Measurements from ENCODE around the gene HLA-DMA.

Gene HLA-DMA

DNA sequence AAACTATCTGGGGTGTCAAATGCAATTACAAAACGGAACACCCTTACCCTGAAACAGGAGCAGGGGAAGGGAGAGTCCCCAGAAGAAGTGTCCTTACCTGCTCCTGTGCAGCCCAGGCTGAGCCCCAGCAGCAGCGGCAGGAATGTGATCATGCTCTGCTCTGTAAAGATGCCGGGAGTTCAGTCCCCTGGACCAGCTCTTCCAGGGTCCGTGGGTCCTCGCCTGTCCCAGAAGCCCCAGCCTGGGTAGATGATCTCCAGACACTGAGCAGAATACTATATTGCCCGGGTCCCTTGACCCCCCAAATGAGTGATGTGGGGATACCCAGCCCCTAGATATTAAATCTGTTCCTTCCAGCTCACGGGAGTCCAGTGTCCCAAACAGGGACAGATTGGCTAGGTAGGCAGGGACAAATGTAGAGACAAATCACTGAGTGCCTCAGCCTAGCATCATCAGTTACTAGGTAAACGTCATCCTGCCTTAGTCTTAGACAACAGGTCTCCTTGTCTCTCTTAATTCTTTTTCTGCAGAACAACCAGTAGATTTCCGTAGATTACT is 12.2 kb downstream of the HLA-DMA start, which contains the start of gene HLA-DMB:
Gene HLA-DMB, minus strand, starts transcription at position 373 of the 558 bp plus-strand sequence. Its CDS starts 221 bp downstream, at position 152.
- H3K4me3 ChIP-seq, result no peak within 1 kb of the TSS
- no peaks in the 10 kb centered on the region for H3K36me3 ChIP-seq (replicated peaks)
- in situ Hi-C loops (cut with MboI; ENCODE audit: low sequenced_read_pairs), result no loop called here
- no peaks in the 10 kb centered on the region for H3K9me3 ChIP-seq
- peaks cover 43% of the 10 kb centered on the region for H3K27me3 ChIP-seq (ENCODE audit: low read depth)
- H3K4me1 ChIP-seq, result no peaks in the 10 kb centered on the region
- peak in 1 of 2 experiments; percentile 12 for DNase-seq (ENCODE audit: low spot score in 2 of 2)

DNA sequence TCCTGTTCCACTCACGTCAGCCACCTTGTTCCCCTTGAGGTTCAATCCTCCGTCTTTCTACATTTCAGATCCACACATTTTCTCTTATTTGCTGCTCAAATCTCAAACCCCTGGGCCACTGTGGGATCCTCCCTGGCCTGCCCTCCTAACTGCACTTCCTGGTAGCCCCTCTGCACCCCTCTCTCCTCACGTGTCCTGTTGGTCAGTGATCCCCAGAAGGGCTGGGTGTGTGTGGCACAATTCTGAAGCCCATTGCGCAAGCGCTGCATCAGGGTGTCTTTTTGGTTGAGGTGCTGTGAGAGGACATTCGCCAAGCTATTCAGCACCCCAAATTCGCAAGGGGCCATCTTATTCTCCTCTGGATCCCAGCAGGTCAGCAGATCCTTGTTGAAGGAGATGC is 14.4 kb downstream of the HLA-DMA start:
- H3K4me3 ChIP-seq, result no peak overlapping the region
- H3K9me3 ChIP-seq, result no peaks in the 10 kb centered on the region
- DNase-seq (ENCODE audit: low spot score in 2 of 2), result no peak
- H3K27me3 ChIP-seq (ENCODE audit: low read depth), result peaks cover 56% of the 10 kb centered on the region
- H3K36me3 ChIP-seq (replicated peaks), result no peaks in the 10 kb centered on the region
- in situ Hi-C loops (cut with MboI; ENCODE audit: low sequenced_read_pairs), result no loop called here
- no peaks in the 10 kb centered on the region for H3K4me1 ChIP-seq

DNA sequence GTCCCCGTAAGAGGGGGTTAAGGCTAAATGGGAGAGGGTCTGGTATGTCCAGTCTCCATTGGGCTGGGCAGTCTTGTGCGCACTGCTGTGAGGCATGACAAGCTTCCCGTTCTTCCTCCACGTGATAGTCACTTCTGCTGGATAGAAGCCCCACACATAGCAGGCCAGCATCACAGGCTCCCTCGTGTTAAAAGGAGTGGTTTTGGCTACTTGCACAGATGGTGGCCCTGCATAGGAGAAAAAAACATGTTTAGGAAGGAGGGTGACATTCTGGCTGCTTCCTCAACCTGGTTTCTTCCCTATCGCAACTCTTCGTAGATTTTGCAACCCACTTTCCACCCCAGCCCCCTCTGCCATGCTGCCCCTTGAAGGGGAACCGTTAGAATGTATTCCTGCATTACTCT is 15.7 kb downstream of the HLA-DMA start:
- Histone ChIP-seq H3K4me3 (no peak overlapping the region), H3K4me1 (no peaks in the 10 kb centered on the region), H3K9me3 (no peaks in the 10 kb centered on the region), H3K36me3 (replicated peaks) (no peaks in the 10 kb centered on the region), H3K27me3 (ENCODE audit: low read depth) (peaks cover 53% of the 10 kb centered on the region)
- in situ Hi-C loops (cut with MboI; ENCODE audit: low sequenced_read_pairs), result no loop called here
- no peak for DNase-seq (ENCODE audit: low spot score in 2 of 2)

DNA sequence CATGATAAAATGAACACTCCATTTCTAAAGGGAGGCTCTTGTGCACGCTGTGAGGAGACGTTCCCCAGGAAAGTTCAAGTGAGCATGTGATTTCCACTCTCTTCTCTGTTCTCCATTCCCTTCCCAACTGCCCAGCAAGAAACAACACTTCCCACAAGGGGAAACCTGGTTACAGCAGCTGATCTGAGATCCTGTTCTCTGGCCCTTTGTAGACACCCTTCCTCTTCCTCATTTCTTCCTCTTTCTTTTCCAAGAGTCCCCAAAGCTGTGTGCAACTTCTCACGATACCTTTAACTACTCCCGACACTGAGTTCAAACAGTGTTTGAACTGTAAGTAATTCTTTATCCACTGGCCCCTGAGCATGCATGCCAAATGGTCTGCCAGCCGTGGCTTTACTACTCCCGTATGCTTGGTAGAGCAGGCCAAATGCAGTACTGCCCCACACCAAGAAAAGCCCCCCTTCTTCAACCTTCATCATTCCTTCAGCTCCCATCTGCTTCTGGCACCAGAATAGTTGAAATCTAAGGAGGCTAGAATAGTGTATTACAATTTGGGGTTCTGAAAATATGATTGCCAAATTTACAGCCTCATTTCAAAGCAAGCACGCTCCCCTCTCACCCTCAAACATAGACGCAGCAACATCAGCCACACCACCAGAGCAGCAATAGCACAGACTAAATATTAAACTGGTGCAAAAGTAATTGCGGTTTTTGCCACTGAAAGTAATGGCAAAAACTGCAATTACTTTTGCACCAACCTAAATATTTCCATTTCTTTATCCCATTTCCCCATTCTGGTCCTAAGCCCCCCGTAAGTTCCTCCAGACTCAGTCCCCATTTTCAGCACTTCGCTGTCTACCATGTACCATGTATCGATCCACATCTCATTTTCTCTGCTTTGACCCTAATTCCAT is 16.4 kb downstream of the HLA-DMA start:
- H3K4me1 ChIP-seq, result no peaks in the 10 kb centered on the region
- in situ Hi-C loops (cut with MboI; ENCODE audit: low sequenced_read_pairs), result no loop called here
- no peaks in the 10 kb centered on the region for H3K9me3 ChIP-seq
- peaks cover 53% of the 10 kb centered on the region for H3K27me3 ChIP-seq (ENCODE audit: low read depth)
- no peak overlapping the region for H3K4me3 ChIP-seq
- no peak for DNase-seq (ENCODE audit: low spot score in 2 of 2)
- no peaks in the 10 kb centered on the region for H3K36me3 ChIP-seq (replicated peaks)

DNA sequence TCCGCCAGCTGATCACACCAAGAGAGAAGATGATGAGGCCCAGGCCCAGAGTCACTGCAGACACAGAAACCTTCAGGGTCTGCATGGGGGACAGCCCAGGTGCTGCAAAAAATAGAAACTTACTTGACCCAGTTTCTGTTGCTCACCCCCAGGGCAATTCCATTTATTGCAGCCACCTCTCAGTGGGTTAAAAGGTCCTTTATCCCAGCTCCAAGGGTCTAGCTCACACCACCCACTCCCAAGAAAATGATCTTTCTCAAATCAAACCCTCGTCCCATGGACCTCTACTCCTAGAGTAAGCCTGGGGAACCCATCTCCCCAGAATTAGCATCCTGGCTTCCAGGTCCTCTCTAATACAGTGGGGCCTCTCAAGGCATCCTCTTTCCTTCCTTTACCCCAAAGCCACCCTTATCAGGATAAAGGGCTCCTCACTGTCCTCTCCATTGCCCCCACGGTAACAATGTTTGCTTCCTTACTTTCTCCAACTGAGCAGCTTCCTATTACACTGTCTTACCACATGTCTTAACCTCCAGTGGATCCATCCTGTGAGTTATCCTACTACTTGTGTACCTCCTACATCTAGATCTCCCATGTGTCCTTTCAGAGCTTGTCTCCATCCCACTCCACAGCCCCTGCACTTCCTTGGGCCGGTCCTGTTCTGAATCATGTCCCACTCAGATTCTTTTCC is 17.2 kb downstream of the HLA-DMA start:
- in situ Hi-C loops (cut with MboI; ENCODE audit: low sequenced_read_pairs), result no loop called here
- no peak for DNase-seq (ENCODE audit: low spot score in 2 of 2)
- H3K4me3 ChIP-seq, result no peak overlapping the region
- H3K9me3 ChIP-seq, result no peaks in the 10 kb centered on the region
- H3K36me3 ChIP-seq (replicated peaks), result no peaks in the 10 kb centered on the region
- H3K27me3 ChIP-seq (ENCODE audit: low read depth), result peaks cover 53% of the 10 kb centered on the region
- H3K4me1 ChIP-seq, result no peaks in the 10 kb centered on the region

DNA sequence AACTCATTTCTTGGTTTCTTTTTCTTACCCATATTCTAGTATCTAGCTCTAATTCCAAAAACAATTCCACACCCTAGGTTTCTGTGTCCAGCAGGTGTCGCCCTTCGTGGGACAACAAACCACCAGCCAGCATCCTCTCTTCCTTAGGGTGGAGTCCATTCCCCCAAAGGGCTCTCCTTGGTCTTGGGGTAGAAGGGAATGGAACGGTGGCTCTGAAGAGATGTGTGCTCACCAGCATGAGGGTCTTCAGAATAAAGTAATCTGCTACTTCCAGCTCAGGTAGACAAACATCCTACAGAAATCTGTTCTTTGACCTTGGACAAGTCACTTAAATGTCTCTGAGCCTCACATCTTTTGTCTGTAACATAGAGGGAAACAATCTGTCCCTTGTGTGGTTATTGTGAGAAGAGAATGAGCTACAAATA is 19.2 kb downstream of the HLA-DMA start:
- in situ Hi-C loops (cut with MboI; ENCODE audit: low sequenced_read_pairs), result no loop called here
- Histone ChIP-seq H3K9me3 (no peaks in the 10 kb centered on the region), H3K4me3 (no peak overlapping the region), H3K36me3 (replicated peaks) (no peaks in the 10 kb centered on the region), H3K4me1 (no peaks in the 10 kb centered on the region), H3K27me3 (ENCODE audit: low read depth) (peaks cover 62% of the 10 kb centered on the region)
- peak; percentile 53 to 84 for DNase-seq (ENCODE audit: low spot score in 2 of 2)

DNA sequence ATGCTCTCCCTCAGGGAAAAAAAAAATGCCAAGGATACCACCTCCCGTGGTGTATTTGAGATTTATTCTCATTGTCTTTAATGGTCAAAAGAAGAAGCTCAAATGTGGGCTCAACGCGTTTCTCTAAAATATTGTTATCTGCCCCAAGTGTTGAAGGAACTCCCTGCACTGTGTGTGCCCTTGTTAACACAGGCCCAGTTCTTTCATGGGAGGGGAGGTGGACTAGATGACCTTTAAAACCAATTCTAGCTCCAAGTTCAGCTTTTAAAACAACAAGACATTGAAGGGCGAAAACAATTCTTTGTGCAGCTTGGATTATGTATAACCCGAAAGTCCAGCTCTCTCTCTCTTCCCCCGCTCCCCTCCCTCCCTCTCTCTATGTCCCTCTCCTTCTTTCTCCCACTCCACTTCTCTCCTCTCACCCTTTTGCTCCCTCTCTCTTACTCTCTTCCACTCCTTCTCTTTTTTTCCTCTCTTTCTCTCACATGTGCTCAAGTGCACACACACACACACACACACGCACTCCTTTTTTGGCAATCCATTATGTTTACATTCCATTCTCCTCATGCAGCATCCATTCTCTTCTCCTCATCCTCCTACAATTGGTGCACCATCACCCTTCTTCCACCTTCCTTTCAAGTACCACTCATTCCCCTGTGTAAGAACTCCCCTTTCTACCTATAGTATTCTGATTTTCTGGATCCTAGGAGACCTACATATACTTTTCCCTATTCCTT is 20.6 kb downstream of the HLA-DMA start:
- Histone ChIP-seq H3K4me1 (no peaks in the 10 kb centered on the region), H3K9me3 (no peaks in the 10 kb centered on the region), H3K4me3 (no peak overlapping the region), H3K36me3 (replicated peaks) (no peaks in the 10 kb centered on the region), H3K27me3 (ENCODE audit: low read depth) (peaks cover 49% of the 10 kb centered on the region)
- DNase-seq (ENCODE audit: low spot score in 2 of 2), result no peak
- in situ Hi-C loops (cut with MboI; ENCODE audit: low sequenced_read_pairs), result no loop called here

DNA sequence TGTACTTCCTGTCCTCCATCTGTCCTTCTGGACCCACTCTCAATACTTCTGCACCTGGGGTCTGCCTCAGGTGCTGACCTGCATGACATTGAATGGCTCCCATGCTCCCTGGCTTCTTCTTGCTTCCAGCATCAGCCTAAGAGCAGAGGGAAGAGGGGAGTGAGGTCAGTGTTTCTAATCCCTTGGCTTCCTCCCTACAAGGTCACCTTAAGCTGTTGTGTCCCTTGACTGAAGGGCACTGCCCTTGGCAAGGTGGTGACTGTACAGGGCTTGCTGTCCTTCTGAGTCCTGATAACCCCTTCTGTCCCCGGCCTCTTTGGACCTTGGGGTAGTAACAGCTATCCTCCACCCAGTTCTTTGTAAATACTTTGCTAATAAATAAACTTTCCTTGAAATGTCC is 21.7 kb downstream of the HLA-DMA start:
- Histone ChIP-seq H3K36me3 (replicated peaks) (no peaks in the 10 kb centered on the region), H3K4me1 (no peaks in the 10 kb centered on the region), H3K9me3 (no peaks in the 10 kb centered on the region), H3K27me3 (ENCODE audit: low read depth) (peaks cover 38% of the 10 kb centered on the region), H3K4me3 (no peak overlapping the region)
- in situ Hi-C loops (cut with MboI; ENCODE audit: low sequenced_read_pairs), result no loop called here
- DNase-seq (ENCODE audit: low spot score in 2 of 2), result no peak

DNA sequence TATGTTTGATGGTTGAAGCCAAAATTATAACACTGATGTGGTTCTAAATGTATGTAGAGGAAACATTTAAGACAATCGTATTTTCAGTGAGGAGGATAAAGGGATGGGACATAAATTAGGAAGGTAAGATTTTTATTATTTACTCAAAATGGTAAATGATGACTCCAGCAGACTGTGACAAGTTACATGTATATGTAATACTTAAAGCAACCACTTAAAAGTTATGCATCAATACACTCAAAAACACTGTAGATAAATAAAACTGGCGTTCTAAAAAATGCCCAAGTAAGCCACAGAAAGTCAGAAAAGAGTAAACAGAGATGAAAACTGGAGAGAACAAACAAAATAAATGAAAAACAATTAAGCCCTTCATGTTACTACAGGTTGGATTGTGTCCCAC is 30.8 kb downstream of the HLA-DMA start:
- Histone ChIP-seq H3K4me1 (no peaks in the 10 kb centered on the region), H3K4me3 (no peak overlapping the region), H3K9me3 (no peaks in the 10 kb centered on the region), H3K36me3 (replicated peaks) (no peaks in the 10 kb centered on the region), H3K27me3 (ENCODE audit: low read depth) (peaks cover 11% of the 10 kb centered on the region)
- DNase-seq (ENCODE audit: low spot score in 2 of 2), result no peak
- in situ Hi-C loops (cut with MboI; ENCODE audit: low sequenced_read_pairs), result no loop called here

DNA sequence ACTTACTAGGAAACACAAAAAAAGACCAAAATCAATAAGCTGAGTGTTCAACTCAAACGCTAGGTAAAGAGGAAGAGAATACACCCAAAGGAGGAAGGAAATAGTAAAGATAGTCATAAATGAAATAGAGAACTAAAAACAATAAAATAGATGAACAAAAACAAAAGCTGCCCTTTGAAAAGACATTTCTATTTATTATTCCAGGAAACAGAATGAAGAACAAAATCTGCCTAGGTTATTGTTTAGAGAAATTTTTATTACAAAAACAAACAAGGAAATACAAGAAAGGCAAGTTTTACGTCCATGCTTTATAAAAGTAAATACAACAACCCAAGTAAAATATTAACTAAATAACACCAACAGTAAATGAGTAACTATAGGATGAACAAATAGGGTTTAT is 32.2 kb downstream of the HLA-DMA start:
- Histone ChIP-seq H3K9me3 (no peaks in the 10 kb centered on the region), H3K36me3 (replicated peaks) (no peaks in the 10 kb centered on the region), H3K27me3 (ENCODE audit: low read depth) (peaks cover 21% of the 10 kb centered on the region), H3K4me1 (no peaks in the 10 kb centered on the region), H3K4me3 (no peak overlapping the region)
- DNase-seq (ENCODE audit: low spot score in 2 of 2), result no peak
- in situ Hi-C loops (cut with MboI; ENCODE audit: low sequenced_read_pairs), result no loop called here

DNA sequence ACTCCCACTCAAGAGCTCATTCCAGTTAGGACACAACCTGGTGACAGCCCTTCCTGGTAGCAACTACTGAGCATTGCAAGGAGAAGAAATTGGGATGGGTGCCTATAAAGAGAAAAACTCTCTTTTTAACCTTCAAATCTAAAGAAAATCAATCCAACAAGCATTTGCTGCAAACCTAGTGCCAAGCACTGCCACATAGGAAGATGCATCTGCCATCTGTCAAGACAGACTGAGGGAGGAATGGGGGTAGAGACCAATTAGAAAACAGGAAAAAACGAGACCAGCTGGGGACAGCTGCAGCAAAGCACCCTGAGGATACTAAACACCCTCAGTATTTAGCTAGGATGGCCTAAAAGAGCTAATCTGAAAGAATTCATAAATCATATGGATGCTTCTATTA is 39.9 kb downstream of the HLA-DMA start:
- H3K27me3 ChIP-seq (ENCODE audit: low read depth), result peaks cover 43% of the 10 kb centered on the region
- H3K36me3 ChIP-seq (replicated peaks), result no peaks in the 10 kb centered on the region
- no peak overlapping the region for H3K4me3 ChIP-seq
- in situ Hi-C loops (cut with MboI; ENCODE audit: low sequenced_read_pairs), result no loop called here
- DNase-seq (ENCODE audit: low spot score in 2 of 2), result no peak
- no peaks in the 10 kb centered on the region for H3K9me3 ChIP-seq
- no peaks in the 10 kb centered on the region for H3K4me1 ChIP-seq

DNA sequence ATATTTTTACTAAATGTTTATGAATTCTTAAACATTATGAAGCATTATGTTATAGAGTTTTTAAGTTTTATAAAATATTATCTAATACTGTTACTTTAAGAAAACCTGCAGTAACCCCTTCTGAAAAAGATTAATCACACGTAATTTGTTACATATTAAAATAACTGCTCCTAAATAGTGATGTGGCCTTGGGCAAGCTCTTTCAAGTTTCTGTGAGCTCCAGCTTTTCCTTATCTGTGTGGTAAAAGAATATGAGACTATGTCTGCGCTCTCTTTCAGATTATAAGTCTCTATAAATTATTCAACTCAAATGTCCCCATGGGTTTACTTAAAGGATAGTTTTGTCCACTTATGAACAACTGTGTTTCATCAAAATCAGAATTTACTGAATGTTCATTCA is 44.0 kb downstream of the HLA-DMA start:
- peaks cover 21% of the 10 kb centered on the region for H3K27me3 ChIP-seq (ENCODE audit: low read depth)
- H3K9me3 ChIP-seq, result no peaks in the 10 kb centered on the region
- H3K36me3 ChIP-seq (replicated peaks), result no peaks in the 10 kb centered on the region
- no peak overlapping the region for H3K4me3 ChIP-seq
- DNase-seq (ENCODE audit: low spot score in 2 of 2), result no peak
- in situ Hi-C loops (cut with MboI; ENCODE audit: low sequenced_read_pairs), result no loop called here
- H3K4me1 ChIP-seq, result no peaks in the 10 kb centered on the region

DNA sequence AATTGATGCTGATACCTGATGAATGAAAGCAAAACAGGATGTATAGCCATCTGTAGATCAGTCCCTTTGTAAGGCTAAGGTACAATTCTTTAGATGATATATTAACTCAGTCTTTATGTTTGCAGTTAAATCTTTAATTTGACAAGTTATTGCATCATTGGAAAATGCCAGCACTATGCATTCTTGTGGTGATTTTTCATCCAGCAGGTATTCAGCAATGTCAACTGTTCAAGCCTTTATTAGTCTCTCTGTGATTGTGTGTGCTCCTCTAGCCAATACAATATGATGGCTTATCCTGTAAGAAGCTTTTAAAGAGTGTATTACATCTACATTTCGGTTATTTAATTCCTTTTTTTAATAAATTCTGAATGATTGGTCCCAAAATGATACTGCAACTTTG is 46.4 kb downstream of the HLA-DMA start:
- in situ Hi-C loops (cut with MboI; ENCODE audit: low sequenced_read_pairs), result no loop called here
- no peak overlapping the region for H3K4me3 ChIP-seq
- DNase-seq (ENCODE audit: low spot score in 2 of 2), result no peak
- H3K36me3 ChIP-seq (replicated peaks), result no peaks in the 10 kb centered on the region
- no peaks in the 10 kb centered on the region for H3K4me1 ChIP-seq
- H3K9me3 ChIP-seq, result no peaks in the 10 kb centered on the region
- H3K27me3 ChIP-seq (ENCODE audit: low read depth), result peaks cover 10% of the 10 kb centered on the region

Data from HAP-1 (cell line).